ENCODE results near the gene ITGB1. TPM values are rescaled to one million over a fixed set of nuclear protein-coding genes. Genes with fewer than 3 reads are reported as not detected.

Gene ITGB1
- total RNA-seq, 6 donors from 2014 or later = 94.3 to 492 (median 340) TPM

DNA sequence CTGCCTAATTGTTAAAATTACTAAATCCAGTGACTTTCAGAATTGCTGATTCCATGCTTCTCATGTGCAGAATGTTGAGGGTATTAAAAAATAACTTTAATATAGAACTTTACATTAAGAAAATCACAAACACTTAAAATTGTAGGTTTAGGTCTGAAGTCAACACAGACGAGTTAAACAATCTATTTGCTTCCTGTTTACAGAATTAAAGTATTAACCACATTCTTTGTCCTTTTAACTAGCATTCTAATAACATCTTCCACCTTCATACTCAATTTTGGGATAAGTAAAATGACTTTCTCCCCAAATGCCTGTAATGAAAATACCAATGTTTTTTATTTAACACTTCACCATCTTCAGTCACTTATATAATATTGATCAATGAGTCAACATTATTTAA, 2.2 kb downstream of the ITGB1 start:
- DNase-seq (no peak), ATAC-seq (ENCODE audit: low FRiP score in 2 of 2) (no peak)
- H3K27me3 ChIP-seq = no peaks in the 10 kb centered on the region
- WGBS, 2 donors = 10 to 13% methylated on average over 1 of the region's 1 CpG
- no peaks in the 10 kb centered on the region for H3K36me3 ChIP-seq
- H3K4me3 ChIP-seq = peak overlapping the region; percentile 20 to 94 (median 80)
- TF ChIP-seq, protein P1, sequence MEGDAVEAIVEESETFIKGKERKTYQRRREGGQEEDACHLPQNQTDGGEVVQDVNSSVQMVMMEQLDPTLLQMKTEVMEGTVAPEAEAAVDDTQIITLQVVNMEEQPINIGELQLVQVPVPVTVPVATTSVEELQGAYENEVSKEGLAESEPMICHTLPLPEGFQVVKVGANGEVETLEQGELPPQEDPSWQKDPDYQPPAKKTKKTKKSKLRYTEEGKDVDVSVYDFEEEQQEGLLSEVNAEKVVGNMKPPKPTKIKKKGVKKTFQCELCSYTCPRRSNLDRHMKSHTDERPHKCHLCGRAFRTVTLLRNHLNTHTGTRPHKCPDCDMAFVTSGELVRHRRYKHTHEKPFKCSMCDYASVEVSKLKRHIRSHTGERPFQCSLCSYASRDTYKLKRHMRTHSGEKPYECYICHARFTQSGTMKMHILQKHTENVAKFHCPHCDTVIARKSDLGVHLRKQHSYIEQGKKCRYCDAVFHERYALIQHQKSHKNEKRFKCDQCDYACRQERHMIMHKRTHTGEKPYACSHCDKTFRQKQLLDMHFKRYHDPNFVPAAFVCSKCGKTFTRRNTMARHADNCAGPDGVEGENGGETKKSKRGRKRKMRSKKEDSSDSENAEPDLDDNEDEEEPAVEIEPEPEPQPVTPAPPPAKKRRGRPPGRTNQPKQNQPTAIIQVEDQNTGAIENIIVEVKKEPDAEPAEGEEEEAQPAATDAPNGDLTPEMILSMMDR (IDR thresholded peaks at IDR 0.05) = no peak
- no peak for TF ChIP-seq EP300 (IDR thresholded peaks at IDR 0.05)
- peaks cover 38 to 69% (median 59%) of the 10 kb centered on the region in 4 donors for H3K4me1 ChIP-seq
- H3K27ac ChIP-seq = peak overlapping the region; percentile 97 to 99 (median 99)
- no peaks in the 10 kb centered on the region for H3K9me3 ChIP-seq

DNA sequence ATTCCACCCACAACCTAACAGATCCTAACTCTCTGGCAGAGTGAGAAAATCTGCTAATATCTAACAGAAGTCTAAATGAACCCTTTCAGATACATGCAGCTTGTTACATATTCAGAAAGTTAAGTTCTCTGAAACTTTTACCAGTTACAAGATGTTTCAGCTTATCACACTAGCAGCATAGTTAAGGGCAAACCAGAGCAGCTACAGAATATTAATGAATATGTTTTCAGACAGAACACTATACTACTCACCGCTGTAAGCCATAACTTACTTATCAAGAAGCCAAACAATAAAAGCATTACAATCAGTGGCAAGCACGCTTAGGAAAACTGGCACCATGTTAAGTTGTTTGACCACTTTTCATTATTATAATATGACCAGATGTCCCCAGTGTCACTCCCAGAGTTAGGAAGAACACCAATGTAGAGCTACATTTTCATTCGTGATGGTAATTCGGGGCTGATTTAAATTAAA, 2.7 kb downstream of the ITGB1 start:
- H3K4me3 ChIP-seq = peak overlapping the region in 3 of 4 donors; percentile 28 to 94 (median 85)
- H3K27ac ChIP-seq = peak overlapping the region; percentile 24 to 99 (median 98)

DNA sequence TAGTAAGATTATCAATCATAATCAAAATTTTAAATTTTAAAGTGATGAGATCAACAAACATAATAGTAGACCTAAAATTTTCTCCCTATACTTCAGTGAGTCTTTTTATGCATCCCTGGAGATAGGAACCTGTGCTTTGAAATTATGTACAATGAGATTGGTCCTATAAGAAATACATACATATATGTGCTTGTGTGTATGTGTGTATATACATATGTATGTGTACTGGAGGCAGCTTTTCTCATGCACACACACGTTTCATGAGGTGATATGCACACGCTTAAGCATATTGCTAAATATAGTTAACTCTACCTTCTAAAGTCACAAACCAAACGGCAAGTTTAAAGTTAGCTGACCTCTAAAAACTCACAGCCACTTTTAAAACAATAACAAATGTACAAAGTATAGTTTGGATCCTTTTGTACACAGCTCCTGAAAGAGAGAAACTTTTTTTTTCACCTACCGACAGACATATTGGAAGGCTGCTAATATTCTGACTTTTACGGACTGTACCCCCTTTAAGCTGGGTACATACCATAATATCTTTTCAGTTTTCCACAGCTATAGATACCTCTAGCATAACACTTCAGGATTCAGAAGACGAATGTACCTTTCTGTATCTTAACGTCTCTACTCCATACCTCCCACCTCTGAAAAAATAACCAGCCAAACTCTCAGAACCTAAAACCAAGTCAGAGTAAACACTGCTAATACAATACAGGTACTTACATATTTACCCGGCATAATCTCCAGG, 3.3 kb downstream of the ITGB1 start:
- no peak for DNase-seq
- Histone ChIP-seq H3K4me1 (peaks cover 44 to 71% (median 63%) of the 10 kb centered on the region in 4 donors), H3K36me3 (no peaks in the 10 kb centered on the region), H3K27ac (peak overlapping the region in 3 of 4 donors; percentile 24 to 99 (median 97)), H3K9me3 (no peaks in the 10 kb centered on the region), H3K4me3 (peak overlapping the region in 2 of 4 donors; percentile 85 to 94), H3K27me3 (no peaks in the 10 kb centered on the region)
- no peak for TF ChIP-seq POLR2A (IDR thresholded peaks at IDR 0.05)
- TF ChIP-seq EP300 (IDR thresholded peaks at IDR 0.05) = no peak
- TF ChIP-seq, protein P1 (IDR thresholded peaks at IDR 0.05) = no peak
- no peak for TF ChIP-seq POLR2AphosphoS5 (IDR thresholded peaks at IDR 0.05)
- 42 to 44% methylated on average over 8 of the region's 8 CpGs for WGBS, 2 donors
- ATAC-seq (ENCODE audit: low FRiP score in 2 of 2) = no peak

More for the DNA sequence above, 2.7 kb downstream of the ITGB1 start:
- ATAC-seq (ENCODE audit: low FRiP score in 2 of 2) = no peak
- DNase-seq = no peak
- H3K4me1 ChIP-seq = peaks cover 39 to 71% (median 62%) of the 10 kb centered on the region in 4 donors
- no peaks in the 10 kb centered on the region for H3K27me3 ChIP-seq
- H3K36me3 ChIP-seq = no peaks in the 10 kb centered on the region
- H3K9me3 ChIP-seq = no peaks in the 10 kb centered on the region
- WGBS, 2 donors = 39 to 48% methylated on average over 4 of the region's 4 CpGs
- TF ChIP-seq, protein P1 (IDR thresholded peaks at IDR 0.05) = no peak
- no peak for TF ChIP-seq EP300 (IDR thresholded peaks at IDR 0.05)
- TF ChIP-seq POLR2A (IDR thresholded peaks at IDR 0.05) = no peak
- no peak for TF ChIP-seq POLR2AphosphoS5 (IDR thresholded peaks at IDR 0.05)

DNA sequence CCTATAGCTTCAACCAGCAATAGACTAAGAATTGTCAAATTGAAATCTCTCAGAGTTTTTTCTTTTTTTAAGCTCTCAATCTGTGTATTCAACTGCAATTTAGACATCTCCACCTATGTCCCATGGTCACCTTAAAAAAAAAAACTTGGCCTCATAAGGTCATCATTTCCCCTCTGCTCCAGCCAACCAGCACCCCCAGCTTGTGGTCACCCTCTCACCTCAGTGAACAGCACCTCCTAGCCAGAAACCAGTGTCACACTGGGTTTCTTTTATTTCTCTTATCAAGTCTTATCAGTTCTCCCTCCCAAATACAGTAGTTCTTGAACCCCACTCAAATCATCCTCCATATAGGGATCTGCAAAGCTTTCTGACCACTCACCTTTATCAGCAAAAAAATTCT, 4.0 kb downstream of the ITGB1 start:
- Histone ChIP-seq H3K4me3 (no peak overlapping the region), H3K27ac (peak overlapping the region in 3 of 4 donors; percentile 5 to 55 (median 6)), H3K4me1 (peaks cover 38 to 69% (median 59%) of the 10 kb centered on the region in 4 donors), H3K36me3 (no peaks in the 10 kb centered on the region), H3K9me3 (no peaks in the 10 kb centered on the region), H3K27me3 (no peaks in the 10 kb centered on the region)
- ATAC-seq (ENCODE audit: low FRiP score in 2 of 2) (no peak), DNase-seq (no peak)
- TF ChIP-seq POLR2AphosphoS5 (IDR thresholded peaks at IDR 0.05) (no peak), POLR2A (IDR thresholded peaks at IDR 0.05) (no peak), EP300 (IDR thresholded peaks at IDR 0.05) (no peak)
- TF ChIP-seq, protein P1 (IDR thresholded peaks at IDR 0.05) = no peak
